GM12878 (cell line): ENCODE measurements around the gene RIPOR3. TPM values are rescaled to one million over a fixed set of nuclear protein-coding genes. Genes with fewer than 3 reads are reported as not detected.

Source experiments
- ATAC-seq: fragments of 200-7000 bp; cut with Tn5 transposase; 3 replicates; pipeline ENCODE4 v1.9.1; 2020; ENCODE audit warnings: mild to moderate bottlenecking, moderate library complexity
- BruUV-seq: library from RNA; stranded (reverse); fragments of 400-500 nt; replicated peaks from 2 replicates; lab custom pipeline; 2021; lab: Mats Ljungman, UMichigan
- CTCF ChIA-PET: fragments of 300-600 bp; sonication (Branson Sonifier 250); formaldehyde crosslinking; extraction: SDS; loops from one replicate; lab custom pipeline; 2021; ENCODE audit warnings: inconsistent platforms; lab: Yijun Ruan, JAX
- POLR2A ChIA-PET: fragments of 350-600 bp; formaldehyde crosslinking; extraction: SDS; loops from one replicate; lab custom pipeline; 2021; ENCODE audit warnings: inconsistent platforms; lab: Charles Lee
- RAD21 ChIA-PET: fragments of 300-600 bp; sonication (Branson Sonifier 250); formaldehyde crosslinking; loops from one replicate; lab custom pipeline; 2023; ENCODE audit warnings: antibody characterized with exemption; ENCODE audit not compliant: unreplicated experiment; lab: Charles Lee
- SMC1A ChIA-PET: fragments of 300-600 bp; sonication (Branson Sonifier 250); formaldehyde crosslinking; loops from one replicate; lab custom pipeline; 2023; ENCODE audit not compliant: unreplicated experiment, uncharacterized antibody; lab: Charles Lee
- DNase-seq: peaks from one replicate; pipeline ENCODE4 v3.0.0-alpha.2; 2011; ENCODE audit warnings: low read depth, low spot score
- FAIRE-seq: peaks from 3 replicates; lab custom pipeline; 2011; peaks lifted over from hg19 to GRCh38; lab: Jason Lieb, UNC
- H2AFZ ChIP-seq: 2 replicates; pipeline ENCODE4 v1.6.0; 2011; ENCODE audit warnings: low read depth, low read length, control low read depth; ENCODE audit not compliant: control insufficient read depth
- H3K27ac ChIP-seq: 2 replicates; pipeline ENCODE4 v1.5.1; 2011; ENCODE audit warnings: control low read depth; ENCODE audit not compliant: control insufficient read depth, insufficient read depth
- H3K27me3 ChIP-seq, 2 experiments: replicated peaks in 1 of 2; 2 replicates each; pipeline versions ENCODE4 v1.6.0 to v1.6.1; 2011; ENCODE audit warnings: low read length in 1 of 2; ENCODE audit not compliant: control insufficient read depth in 2 of 2, insufficient read depth in 2 of 2
- H3K36me3 ChIP-seq, 2 experiments: 2 replicates each; pipeline ENCODE4 v1.5.1; 2011; ENCODE audit warnings: low read length in 1 of 2; ENCODE audit not compliant: control insufficient read depth in 2 of 2, insufficient read depth in 2 of 2
- H3K4me1 ChIP-seq: 2 replicates; pipeline ENCODE4 v1.6.1; 2011; ENCODE audit warnings: mild to moderate bottlenecking, low read length, moderate library complexity, mixed read lengths; ENCODE audit not compliant: control insufficient read depth, insufficient read depth
- H3K4me2 ChIP-seq: 2 replicates; pipeline ENCODE4 v1.6.0; 2011; ENCODE audit warnings: control low read depth; ENCODE audit not compliant: control insufficient read depth, insufficient read depth
- H3K4me3 ChIP-seq: fragments of 200-600 bp; sonication (generic); 2 replicates; pipeline ENCODE4 v1.5.1; 2016
- H3K79me2 ChIP-seq: 2 replicates; pipeline ENCODE4 v1.6.0; 2011; ENCODE audit warnings: low read length; ENCODE audit not compliant: control insufficient read depth, insufficient read depth
- H3K9ac ChIP-seq: 2 replicates; pipeline ENCODE4 v1.8.0; 2011; ENCODE audit warnings: low read length, control low read depth, mixed read lengths; ENCODE audit not compliant: control insufficient read depth, insufficient read depth
- H3K9me3 ChIP-seq: replicated peaks from 3 replicates; pipeline ENCODE4 v1.5.1; 2011; ENCODE audit warnings: mild to moderate bottlenecking, low read length; ENCODE audit not compliant: control insufficient read depth, insufficient read depth
- H4K20me1 ChIP-seq: 2 replicates; pipeline ENCODE4 v1.6.0; 2011; ENCODE audit not compliant: control insufficient read depth, insufficient read depth
- ASH2L ChIP-seq: fragments of 300-600, 200-600 bp; sonication (generic); IDR thresholded peaks from 2 replicates; pipeline ENCODE4 v1.6.1; 2017; ENCODE audit warnings: low read depth, mild to moderate bottlenecking, borderline replicate concordance
- EZH2 ChIP-seq: IDR thresholded peaks from 2 replicates; pipeline ENCODE4 v1.6.1; 2012; ENCODE audit warnings: low read depth, mild to moderate bottlenecking, control low read depth, inconsistent platforms, low read length, borderline replicate concordance; ENCODE audit not compliant: control insufficient read depth
- HDAC6 ChIP-seq: fragments of 200-600 bp; sonication (generic); IDR thresholded peaks from one replicate; pipeline ENCODE4 v1.8.0; 2017; ENCODE audit warnings: antibody characterized with exemption; ENCODE audit not compliant: unreplicated experiment
- ZBED1 ChIP-seq: IDR thresholded peaks from 2 replicates; pipeline ENCODE4 v1.6.1; 2016; ENCODE audit warnings: borderline replicate concordance
- ZNF217 ChIP-seq: fragments of 450-650 bp; IDR thresholded peaks from 2 replicates; pipeline ENCODE4 v1.6.1; 2017; ENCODE audit warnings: antibody characterized with exemption, mild to moderate bottlenecking
- ZNF592 ChIP-seq: fragments of 450-650 bp; IDR thresholded peaks from 2 replicates; pipeline ENCODE4 v1.6.1; 2017; ENCODE audit warnings: mild to moderate bottlenecking, moderate library complexity
- WGBS: methylation state at CpG from one replicate; pipeline ENCODE4 v1.1.6; 2016; ENCODE audit warnings: low lambda C conversion rate; ENCODE audit not compliant: insufficient replicate concordance, insufficient coverage; ENCODE audit errors: missing lambda C conversion rate; 5-methylcytosine and 5-hydroxymethylcytosine counted together
- in situ Hi-C: fragments of 300-500 bp; cut with MboI; formaldehyde crosslinking; loops from 9 replicates; pipeline ENCODE4 v1.14.3; 2018; ENCODE audit warnings: mixed read lengths
- intact Hi-C: fragments of 100-400 bp; cut with micrococcal nuclease; formaldehyde crosslinking; loops from one replicate; pipeline ENCODE4 v1.14.2; 2022; ENCODE audit not compliant: unreplicated experiment
- polyA plus RNA-seq, 11 experiments: library from polyadenylated mRNA; depleted of rRNA in 4 of 11; unstranded in 6 of 11; stranded (reverse) in 5 of 11; fragments of >200 nt; fragmentation: Nextera tagmentation in 4 of 11; fragmentation: Illumina TruSeq in 1 of 11; extraction: Ambion mirVana in 4 of 11; extraction: Trizol in 1 of 11; gene quantifications; 1 replicate in 1 of 11; 2 replicates in 10 of 11; pipeline versions ENCODE4 v1.2.1 to v1.2.3, GENCODE V29; 2011 to 2016; ENCODE audit warnings: inconsistent platforms in 2 of 11, missing spikeins in 2 of 11, low read depth in 1 of 11
- total RNA-seq, 4 experiments: library from RNA; depleted of rRNA in 3 of 4; stranded (reverse); fragments of >200 nt in 3 of 4; fragmentation: Illumina TruSeq in 1 of 4; extraction: Trizol in 1 of 4; gene quantifications; 2 replicates each; pipeline versions ENCODE4 v1.2.1 to v1.2.3, GENCODE V29; 2013 to 2021

RIPOR3 gene
- total and polyA plus RNA-seq, 10 of the 15 experiments (the other 5 are each of a cell fraction or from before 2014, with no cell fraction given) = 0.04 to 0.55 (median 0.12) TPM; not detected in 6

GRCh38 chr20:50632236-50632635 lies 59.1 kb downstream of the RIPOR3 start (continued):
- TF ChIP-seq EZH2 = no peak
- no peak for TF ChIP-seq ASH2L
- no peak for TF ChIP-seq HDAC6
- no peak for TF ChIP-seq ZNF592
- TF ChIP-seq ZNF217 = no peak

DNA sequence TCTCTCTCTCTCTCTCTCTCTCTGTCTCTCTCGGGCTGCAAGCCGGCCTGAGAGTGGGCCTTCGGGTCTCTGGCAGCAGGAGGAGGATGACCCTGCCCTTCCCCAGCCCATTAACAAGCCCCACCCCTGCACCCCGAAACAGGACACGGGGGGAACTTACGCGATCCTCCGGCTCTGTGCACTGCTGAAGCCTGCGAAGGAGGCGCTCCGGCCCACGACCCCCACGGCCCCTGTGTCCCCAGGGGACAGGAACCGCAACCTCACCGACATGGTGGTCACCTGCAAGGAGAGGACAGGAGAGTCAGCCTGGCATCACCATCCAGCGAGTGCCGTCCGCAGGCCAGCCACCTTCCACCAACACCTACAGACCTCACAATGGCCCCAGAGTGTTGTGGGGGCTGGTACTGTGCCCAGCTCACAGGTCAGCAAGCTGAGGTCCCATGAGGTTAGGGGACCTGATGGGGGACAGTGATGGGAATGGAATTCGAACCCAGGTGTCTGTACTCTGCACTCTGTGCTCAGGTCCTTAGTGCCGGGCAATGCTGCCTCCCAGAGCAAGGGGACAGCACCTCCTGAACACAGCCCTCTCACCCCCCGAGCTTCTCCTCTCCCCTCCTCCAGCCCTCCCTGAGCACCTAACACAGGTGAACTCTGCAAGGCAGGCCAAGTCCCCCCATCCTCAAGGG lies 60.6 kb downstream of the RIPOR3 start:
- CTCF ChIA-PET = no interaction called here
- TF ChIP-seq ZNF592 (no peak), ZBED1 (no peak)
- no TSS peak for BruUV-seq
- in situ Hi-C loops (no loop called here), intact Hi-C loops (no loop called here)
- Histone ChIP-seq H3K4me2 (no peak overlapping the region), H3K36me3 (no peaks in the 10 kb centered on the region), H3K4me3 (no peak overlapping the region), H3K27me3 (no peaks in the 10 kb centered on the region; a peak in 2 of 4 replicates), H3K79me2 (no peaks in the 10 kb centered on the region), H3K4me1 (no peaks in the 10 kb centered on the region), H3K27ac (no peak overlapping the region), H3K9ac (no peak overlapping the region), H3K9me3 (no peaks in the 10 kb centered on the region), H4K20me1 (no peaks in the 10 kb centered on the region), H2AFZ (no peak overlapping the region)
- SMC1A ChIA-PET = no interaction called here
- ATAC-seq = no peak
- RAD21 ChIA-PET = no interaction called here
- DNase-seq = no peak
- WGBS = 56% methylated on average over 20 of the region's 21 CpGs
- POLR2A ChIA-PET = no interaction called here
- FAIRE-seq = no peak
